Activated CD8-positive, alpha-beta T cell treated with anti-CD3 and anti-CD28 coated beads for 36 hours (primary cell): Measurements from ENCODE around the gene TCF7L2. TPM values are rescaled to one million over a fixed set of nuclear protein-coding genes. Genes with fewer than 3 reads are reported as not detected.

Experiments
- ATAC-seq: fragments of 200-7000 bp; cut with Tn5 transposase; one replicate; pipeline ENCODE4 v1.10.0; 2021; ENCODE audit warnings: mild to moderate bottlenecking, moderate library complexity
- CTCF ChIA-PET: fragments of 350-600 bp; sonication (Branson Sonifier 250); formaldehyde crosslinking; loops from one replicate; lab custom pipeline; 2021; ENCODE audit warnings: antibody characterized with exemption; lab: Charles Lee
- POLR2A ChIA-PET: fragments of 350-600 bp; sonication (Branson Sonifier 250); formaldehyde crosslinking; loops from one replicate; lab custom pipeline; 2021; ENCODE audit warnings: antibody characterized with exemption; lab: Charles Lee
- DNase-seq: peaks from one replicate; pipeline ENCODE4 v3.0.0-alpha.2; 2020
- H3K27ac Mint-ChIP-seq: one replicate; pipeline ENCODE4 v1.8.0; 2021; ENCODE audit warnings: mild to moderate bottlenecking, mixed read lengths
- H3K27me3 Mint-ChIP-seq: one replicate; pipeline ENCODE4 v1.8.0; 2021; ENCODE audit warnings: mixed read lengths
- H3K36me3 Mint-ChIP-seq: one replicate; pipeline ENCODE4 v1.8.0; 2021; ENCODE audit warnings: low read depth, mixed read lengths
- H3K4me1 Mint-ChIP-seq: one replicate; pipeline ENCODE4 v1.8.0; 2021; ENCODE audit warnings: low read depth, mixed read lengths
- H3K4me3 Mint-ChIP-seq: one replicate; pipeline ENCODE4 v1.8.0; 2021; ENCODE audit warnings: mild to moderate bottlenecking, moderate library complexity, mixed read lengths
- H3K9me3 Mint-ChIP-seq: one replicate; pipeline ENCODE4 v1.8.0; 2021; ENCODE audit warnings: mixed read lengths
- CTCF ChIP-seq: fragments of 200-600 bp; IDR thresholded peaks from one replicate; pipeline ENCODE4 v1.8.0; 2022; ENCODE audit warnings: antibody characterized with exemption, mild to moderate bottlenecking
- intact Hi-C: fragments of 100-400 bp; cut with micrococcal nuclease; formaldehyde crosslinking; loops from one replicate; pipeline ENCODE4 v1.10.0; 2022
- total RNA-seq, 2 experiments: library from RNA; stranded (reverse); gene quantifications; one replicate each; pipeline ENCODE4 v1.2.3, GENCODE V29; 2021

TCF7L2 gene
- total RNA-seq, 2 experiments from 2014 or later = 1.5 to 1.6 TPM

DNA sequence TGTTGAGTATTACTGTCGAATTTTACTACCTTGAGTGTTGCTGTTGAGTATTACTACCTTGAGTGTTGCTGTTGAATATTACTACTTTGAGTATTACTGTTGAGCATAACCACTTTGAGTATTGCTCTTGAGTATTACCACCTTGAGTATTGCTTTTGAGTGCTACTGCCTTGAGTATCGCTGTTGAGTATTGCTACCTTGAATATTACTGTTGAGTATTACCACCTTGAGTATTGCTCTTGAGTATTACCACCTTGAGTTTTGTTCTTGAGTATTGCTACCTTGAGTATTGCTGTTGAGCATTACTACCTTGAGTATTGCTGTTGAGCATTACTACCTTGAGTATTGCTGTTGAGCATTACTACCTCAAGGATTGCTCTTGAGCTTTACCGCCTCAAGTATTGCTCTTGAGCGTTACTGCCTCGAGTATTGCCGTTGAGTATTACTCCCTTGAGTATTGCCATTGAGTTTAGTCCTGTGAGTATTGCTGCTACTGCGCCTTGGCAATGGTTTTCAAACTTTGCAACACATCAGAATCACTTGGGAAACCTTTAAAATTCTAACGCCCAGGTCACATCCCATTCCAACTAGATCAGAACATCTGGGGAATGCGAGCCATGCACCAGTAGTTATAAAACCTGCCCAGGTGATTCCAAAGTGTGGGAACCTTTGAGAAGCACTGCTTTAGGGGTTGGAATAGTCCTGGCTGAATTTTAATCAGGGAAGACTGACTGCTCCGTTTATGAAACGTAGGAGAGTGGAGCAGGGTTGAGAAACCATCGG, 61.7 kb downstream of the TCF7L2 start:
- no peaks in the 10 kb centered on the region for H3K36me3 Mint-ChIP-seq
- peaks cover 32% of the 10 kb centered on the region for H3K27me3 Mint-ChIP-seq
- DNase-seq (no peak), ATAC-seq (no peak)
- no peak overlapping the region for H3K27ac Mint-ChIP-seq
- no peak overlapping the region for H3K4me3 Mint-ChIP-seq
- ChIA-PET CTCF (no interaction called here), POLR2A (no interaction called here)
- intact Hi-C loops = no loop called here
- no peak for TF ChIP-seq CTCF
- no peaks in the 10 kb centered on the region for H3K9me3 Mint-ChIP-seq
- peaks cover 18% of the 10 kb centered on the region for H3K4me1 Mint-ChIP-seq

DNA sequence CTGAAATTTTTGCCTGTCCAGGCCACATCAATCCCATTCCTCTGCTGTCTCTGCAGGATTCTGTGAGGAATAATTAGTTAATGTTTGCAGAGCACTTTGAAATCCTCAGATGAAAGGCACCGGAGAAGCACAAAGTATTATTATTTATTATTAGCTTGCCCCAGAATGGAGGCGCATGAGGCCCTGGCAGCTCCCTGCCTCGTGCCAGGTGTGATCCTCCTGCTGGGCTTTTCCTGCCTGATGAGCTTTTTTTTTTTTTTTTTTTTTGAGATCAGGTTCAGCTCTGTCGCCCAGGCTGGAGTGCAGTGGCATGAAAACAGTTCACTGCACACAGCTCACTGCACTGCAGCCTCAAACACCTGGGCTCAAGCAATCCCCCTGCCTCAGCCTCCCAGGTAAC, 65.2 kb downstream of the TCF7L2 start:
- POLR2A ChIA-PET = no interaction called here
- CTCF ChIA-PET = no interaction called here

GRCh38 chr10:113017376-113017775, 67.3 kb downstream of the TCF7L2 start:
- intact Hi-C loops = no loop called here
- no peak for TF ChIP-seq CTCF
- ChIA-PET POLR2A (no interaction called here), CTCF (no interaction called here)
- Mint-ChIP-seq H3K4me3 (no peak overlapping the region), H3K27ac (no peak overlapping the region), H3K4me1 (no peaks in the 10 kb centered on the region), H3K27me3 (peaks cover 2% of the 10 kb centered on the region), H3K9me3 (no peaks in the 10 kb centered on the region), H3K36me3 (no peaks in the 10 kb centered on the region)
- ATAC-seq = no peak
- DNase-seq = no peak

More for the DNA sequence above, 65.2 kb downstream of the TCF7L2 start:
- H3K27me3 Mint-ChIP-seq = peaks cover 18% of the 10 kb centered on the region
- H3K36me3 Mint-ChIP-seq = no peaks in the 10 kb centered on the region
- H3K4me1 Mint-ChIP-seq = no peaks in the 10 kb centered on the region
- no peaks in the 10 kb centered on the region for H3K9me3 Mint-ChIP-seq
- intact Hi-C loops = no loop called here
- no peak overlapping the region for H3K27ac Mint-ChIP-seq
- DNase-seq = no peak
- ATAC-seq = no peak
- TF ChIP-seq CTCF = no peak
- no peak overlapping the region for H3K4me3 Mint-ChIP-seq

DNA sequence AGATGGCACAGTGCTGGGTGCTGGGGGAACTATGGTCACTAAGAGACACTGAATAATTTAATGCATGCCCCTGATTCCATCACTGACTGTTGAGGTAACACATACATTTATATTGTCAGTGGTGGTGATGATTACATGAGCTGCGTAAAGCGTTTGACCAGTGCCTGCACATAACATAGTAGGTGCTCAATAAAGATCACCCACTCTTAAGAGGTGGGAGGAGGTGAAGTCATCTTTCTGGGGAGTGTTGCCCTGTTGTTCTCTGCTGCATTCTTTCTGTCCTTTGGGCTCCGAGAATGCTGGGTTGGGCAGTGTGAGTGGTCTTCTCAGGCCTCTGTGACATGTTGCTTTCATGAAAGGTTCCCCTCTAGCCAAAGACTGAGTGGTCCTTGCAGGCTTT, 68.0 kb downstream of the TCF7L2 start:
- Mint-ChIP-seq H3K36me3 (no peaks in the 10 kb centered on the region), H3K27me3 (peaks cover 2% of the 10 kb centered on the region), H3K4me3 (no peak overlapping the region), H3K4me1 (no peaks in the 10 kb centered on the region), H3K27ac (no peak overlapping the region), H3K9me3 (no peaks in the 10 kb centered on the region)
- no peak for ATAC-seq
- no peak for TF ChIP-seq CTCF
- no peak for DNase-seq
- CTCF ChIA-PET = no interaction called here
- POLR2A ChIA-PET = no interaction called here
- intact Hi-C loops = no loop called here

DNA sequence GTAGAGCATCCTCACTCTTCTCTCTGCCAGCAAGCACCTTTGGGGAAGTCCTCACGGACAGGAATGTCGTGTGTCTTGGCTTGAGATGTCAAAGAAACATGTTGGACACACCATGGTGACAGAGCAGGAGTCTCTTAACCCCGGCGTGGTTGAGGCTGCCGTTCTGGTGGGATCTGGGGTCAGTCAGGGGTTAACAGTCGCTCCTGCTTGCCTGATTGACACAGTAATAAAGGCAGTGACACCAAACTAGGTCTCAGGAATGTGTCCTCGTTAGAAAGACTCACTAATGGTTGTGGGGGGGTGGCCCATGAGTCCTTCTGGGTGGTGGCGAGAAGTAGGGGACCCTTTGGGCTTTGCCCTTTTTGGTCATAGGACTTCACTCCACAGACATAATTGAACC, 69.0 kb downstream of the TCF7L2 start:
- POLR2A ChIA-PET = interaction anchor here (0.6 kb wide), 1 partner anchor 531 kb away, joined by 3 read pairs; no protein-coding TSS in a partner anchor
- TF ChIP-seq CTCF = no peak
- H3K4me1 Mint-ChIP-seq = no peaks in the 10 kb centered on the region
- intact Hi-C loops = no loop called here
- no peaks in the 10 kb centered on the region for H3K36me3 Mint-ChIP-seq
- no peak overlapping the region for H3K4me3 Mint-ChIP-seq
- no peaks in the 10 kb centered on the region for H3K9me3 Mint-ChIP-seq
- ATAC-seq (no peak), DNase-seq (no peak)
- H3K27ac Mint-ChIP-seq = no peak overlapping the region
- no peaks in the 10 kb centered on the region for H3K27me3 Mint-ChIP-seq
- CTCF ChIA-PET = no interaction called here
